ENCODE measurements around the gene C14orf119. TPM values are rescaled to one million over a fixed set of nuclear protein-coding genes. Genes with fewer than 3 reads are reported as not detected.

Gene C14orf119
- total and polyA plus RNA-seq, 9 of the 15 experiments (the other 6 are each of a cell fraction or from before 2014, with no cell fraction given), result 36.7 to 251 (median 51.8) TPM

DNA sequence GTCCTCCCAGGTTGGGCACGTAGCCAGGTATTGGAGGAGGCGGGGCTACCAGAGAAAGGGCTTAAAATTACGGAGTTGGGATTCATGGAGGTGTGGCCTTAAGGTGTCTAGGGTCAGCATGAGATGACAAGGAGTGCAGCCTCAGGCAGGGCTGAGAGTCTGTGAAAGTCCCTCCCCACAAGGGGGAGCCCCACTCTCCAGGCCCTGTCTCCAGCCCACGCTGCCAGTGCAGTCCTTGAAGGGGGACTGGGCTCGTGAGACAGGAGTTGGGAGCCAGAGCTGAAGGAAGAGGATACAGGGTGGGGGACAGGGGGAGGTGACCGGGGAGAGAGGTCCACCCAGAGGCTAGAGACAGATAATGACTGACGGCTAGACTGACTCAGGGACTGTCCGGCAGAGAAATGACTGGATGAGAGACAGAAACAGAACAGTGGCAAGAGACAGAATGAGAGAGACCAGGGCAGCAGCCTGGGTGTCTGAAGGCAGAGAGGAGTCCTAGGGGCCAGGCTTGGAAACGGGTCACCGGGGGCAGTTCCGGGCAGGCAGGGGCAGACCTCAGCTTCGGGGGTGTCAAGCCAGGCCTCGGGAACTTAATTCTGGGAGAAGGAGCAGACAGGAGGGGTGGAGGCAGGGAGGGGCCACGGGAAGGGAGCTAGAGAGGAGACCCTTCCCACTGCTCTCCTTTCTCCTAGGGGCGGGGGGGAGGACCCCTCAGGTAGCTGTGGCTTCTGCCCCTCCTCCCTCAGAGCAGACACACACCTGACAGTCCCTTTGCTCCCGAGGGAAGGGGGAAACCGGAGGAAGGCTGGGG is 39.0 kb upstream of the C14orf119 start (continued):
- TF ChIP-seq EWSR1 (IDR thresholded peaks at IDR 0.05; ENCODE audit: borderline replicate concordance, low read depth, partially characterized antibody) (no peak), PHTF2 (CRISPR knock-in tag; IDR thresholded peaks at IDR 0.05) (no peak), SMARCC2 (IDR thresholded peaks at IDR 0.05; ENCODE audit: low read depth) (no peak), FOXP1 (CRISPR knock-in tag; IDR thresholded peaks at IDR 0.05) (no peak), CBX5 (IDR thresholded peaks at IDR 0.05; ENCODE audit: borderline replicate concordance, low read depth) (no peak), PRMT5 (CRISPR knock-in tag; IDR thresholded peaks at IDR 0.05) (no peak), ZNF143 (CRISPR knock-in tag; IDR thresholded peaks at IDR 0.05) (no peak), TBL1XR1 (IDR thresholded peaks at IDR 0.05; ENCODE audit: low read length in 2 of 2) (peak in 1 of 2 experiments; percentile 42; a peak in 1 of 4 replicates), ZNF778 (CRISPR knock-in tag; IDR thresholded peaks at IDR 0.05) (no peak), ELK3 (CRISPR knock-in tag; IDR thresholded peaks at IDR 0.05) (no peak), LCOR (CRISPR knock-in tag; IDR thresholded peaks at IDR 0.05) (no peak), ZNF695 (CRISPR knock-in tag; IDR thresholded peaks at IDR 0.05) (no peak), POLR2H (tag; IDR thresholded peaks at IDR 0.05; ENCODE audit: low read depth) (no peak), RBM22 (IDR thresholded peaks at IDR 0.05; ENCODE audit: low read depth, low read length, poor library complexity, severe bottlenecking) (no peak), CEBPG (CRISPR knock-in tag; IDR thresholded peaks at IDR 0.05) (no peak), CEBPG (tag; conservative IDR thresholded peaks at IDR 0.05 in 1 of 2, IDR thresholded peaks at IDR 0.05 in 1 of 2) (no peak), ETS2 (tag; IDR thresholded peaks at IDR 0.05; ENCODE audit: borderline replicate concordance, poor library complexity, severe bottlenecking) (no peak), RFX7 (CRISPR knock-in tag; IDR thresholded peaks at IDR 0.05) (no peak), SOX6 (IDR thresholded peaks at IDR 0.05) (no peak), NFRKB (IDR thresholded peaks at IDR 0.05; ENCODE audit: low read depth) (no peak)

Measured in K562 (cell line).